Mucosa of descending colon (tissue), 3 donors: Measurements from ENCODE around the gene FNDC11. TPM values are rescaled to one million over a fixed set of nuclear protein-coding genes. Genes with fewer than 3 reads are reported as not detected.

Source experiments
- ATAC-seq: fragments of 200-7000 bp; cut with Tn5 transposase; one replicate; pipeline ENCODE4 v1.9.1; 2020; ENCODE audit warnings: mild to moderate bottlenecking, moderate library complexity
- DNase-seq, 3 donors: peaks; one replicate each; pipeline ENCODE4 v3.0.0-alpha.2; 2020
- H3K36me3 ChIP-seq: fragments of 200-600 bp; one replicate; pipeline ENCODE4 v1.8.0; 2021; ENCODE audit warnings: low read depth, mild to moderate bottlenecking
- H3K4me1 ChIP-seq: fragments of 200-600 bp; one replicate; pipeline ENCODE4 v1.8.0; 2021; ENCODE audit warnings: low read depth, mild to moderate bottlenecking
- H3K4me3 ChIP-seq: fragments of 200-600 bp; one replicate; pipeline ENCODE4 v1.8.0; 2021; ENCODE audit warnings: mild to moderate bottlenecking
- H3K9me3 ChIP-seq: fragments of 200-600 bp; one replicate; pipeline ENCODE4 v1.8.0; 2021; ENCODE audit warnings: mild to moderate bottlenecking
- intact Hi-C, 2 donors: fragments of 100-400 bp; cut with DNase I in 1 of 2; cut with micrococcal nuclease in 1 of 2; formaldehyde crosslinking; loops; one replicate each; pipeline versions ENCODE4 v1.11.0 to v1.11.1; 2022; cut with DNase I, micrococcal nuclease
- total RNA-seq, 3 donors: library from RNA; stranded (reverse); fragmentation: NEBNext Ultra II Directional in 2 of 3; extraction: Animal tissue kit (Norgen Biotek cat#: 25700) in 2 of 3; gene quantifications; one replicate each; pipeline versions ENCODE4 v1.2.1 to v1.2.4, GENCODE V29; 2021 to 2023
- TF ChIP-seq, protein P1 (sequence below): fragments of 200-600 bp; IDR thresholded peaks from one replicate; pipeline ENCODE4 v1.8.0; 2022; ENCODE audit warnings: antibody characterized with exemption, mild to moderate bottlenecking
- donor health status: DM: no; HTN: no; CAD: no; lungs with moderate emphysema.
- donor health status: DM: no; HTN: no; CAD: no.
- donor health status: DM: no; HTN: yes; CAD: no.

FNDC11 gene
- total RNA-seq, 3 donors from 2014 or later, result 0.19 to 0.25 TPM; not detected in 1

- DNase-seq, result no peak
- no peak overlapping the region for H3K4me3 ChIP-seq
- TF ChIP-seq, protein P1, sequence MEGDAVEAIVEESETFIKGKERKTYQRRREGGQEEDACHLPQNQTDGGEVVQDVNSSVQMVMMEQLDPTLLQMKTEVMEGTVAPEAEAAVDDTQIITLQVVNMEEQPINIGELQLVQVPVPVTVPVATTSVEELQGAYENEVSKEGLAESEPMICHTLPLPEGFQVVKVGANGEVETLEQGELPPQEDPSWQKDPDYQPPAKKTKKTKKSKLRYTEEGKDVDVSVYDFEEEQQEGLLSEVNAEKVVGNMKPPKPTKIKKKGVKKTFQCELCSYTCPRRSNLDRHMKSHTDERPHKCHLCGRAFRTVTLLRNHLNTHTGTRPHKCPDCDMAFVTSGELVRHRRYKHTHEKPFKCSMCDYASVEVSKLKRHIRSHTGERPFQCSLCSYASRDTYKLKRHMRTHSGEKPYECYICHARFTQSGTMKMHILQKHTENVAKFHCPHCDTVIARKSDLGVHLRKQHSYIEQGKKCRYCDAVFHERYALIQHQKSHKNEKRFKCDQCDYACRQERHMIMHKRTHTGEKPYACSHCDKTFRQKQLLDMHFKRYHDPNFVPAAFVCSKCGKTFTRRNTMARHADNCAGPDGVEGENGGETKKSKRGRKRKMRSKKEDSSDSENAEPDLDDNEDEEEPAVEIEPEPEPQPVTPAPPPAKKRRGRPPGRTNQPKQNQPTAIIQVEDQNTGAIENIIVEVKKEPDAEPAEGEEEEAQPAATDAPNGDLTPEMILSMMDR, result no peak
Observed at GRCh38 chr20:63574829-63575743, 21.1 kb downstream of the FNDC11 start.

GRCh38 chr20:63576311-63576710 is 22.4 kb downstream of the FNDC11 start:
- DNase-seq, result no peak
- TF ChIP-seq, protein P1, result no peak
- no peaks in the 10 kb centered on the region for H3K36me3 ChIP-seq
- ATAC-seq, result no peak
- no peaks in the 10 kb centered on the region for H3K9me3 ChIP-seq
- H3K4me3 ChIP-seq, result no peak overlapping the region
- H3K4me1 ChIP-seq, result peaks cover 15% of the 10 kb centered on the region
- intact Hi-C loops, result no loop called here

More at GRCh38 chr20:63574829-63575743, 21.1 kb downstream of the FNDC11 start:
- Histone ChIP-seq H3K4me1 (peaks cover 15% of the 10 kb centered on the region), H3K9me3 (no peaks in the 10 kb centered on the region), H3K36me3 (no peaks in the 10 kb centered on the region)
- no peak for ATAC-seq
- intact Hi-C loops, result no loop called here

DNA sequence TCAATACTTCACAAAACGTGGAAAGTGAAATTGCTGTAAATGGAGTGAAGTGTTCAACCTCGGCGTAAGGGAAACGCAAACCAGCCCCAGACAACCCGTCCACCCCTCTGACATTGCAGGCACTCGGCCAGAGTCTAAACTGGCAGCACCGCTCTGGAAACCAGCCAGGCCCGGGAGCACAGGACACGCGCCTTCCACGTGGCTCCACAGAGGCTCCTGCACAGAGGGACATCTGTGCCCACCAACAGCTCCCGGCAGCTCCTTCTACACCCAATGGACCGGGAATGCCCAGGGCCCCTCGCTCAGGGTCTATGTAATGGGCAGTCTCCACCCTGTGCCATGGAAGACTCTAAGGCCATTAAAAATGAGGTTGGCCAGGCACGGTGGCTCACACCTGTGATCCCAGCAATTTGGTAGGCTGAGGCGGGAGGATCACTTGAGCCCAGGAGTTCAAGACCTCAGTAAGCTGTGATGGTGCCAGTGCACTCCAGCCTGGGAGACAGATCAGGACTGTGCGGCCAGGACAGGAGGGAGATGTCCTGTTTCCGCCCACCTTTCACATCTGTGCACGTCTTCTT is 23.4 kb downstream of the FNDC11 start:
- ATAC-seq (no peak), DNase-seq (peak in 1 of 3 donors; percentile 63)
- peaks cover 15% of the 10 kb centered on the region for H3K4me1 ChIP-seq
- no peaks in the 10 kb centered on the region for H3K36me3 ChIP-seq
- no peaks in the 10 kb centered on the region for H3K9me3 ChIP-seq
- intact Hi-C loops, result no loop called here
- TF ChIP-seq, protein P1, result no peak
- H3K4me3 ChIP-seq, result no peak overlapping the region

DNA sequence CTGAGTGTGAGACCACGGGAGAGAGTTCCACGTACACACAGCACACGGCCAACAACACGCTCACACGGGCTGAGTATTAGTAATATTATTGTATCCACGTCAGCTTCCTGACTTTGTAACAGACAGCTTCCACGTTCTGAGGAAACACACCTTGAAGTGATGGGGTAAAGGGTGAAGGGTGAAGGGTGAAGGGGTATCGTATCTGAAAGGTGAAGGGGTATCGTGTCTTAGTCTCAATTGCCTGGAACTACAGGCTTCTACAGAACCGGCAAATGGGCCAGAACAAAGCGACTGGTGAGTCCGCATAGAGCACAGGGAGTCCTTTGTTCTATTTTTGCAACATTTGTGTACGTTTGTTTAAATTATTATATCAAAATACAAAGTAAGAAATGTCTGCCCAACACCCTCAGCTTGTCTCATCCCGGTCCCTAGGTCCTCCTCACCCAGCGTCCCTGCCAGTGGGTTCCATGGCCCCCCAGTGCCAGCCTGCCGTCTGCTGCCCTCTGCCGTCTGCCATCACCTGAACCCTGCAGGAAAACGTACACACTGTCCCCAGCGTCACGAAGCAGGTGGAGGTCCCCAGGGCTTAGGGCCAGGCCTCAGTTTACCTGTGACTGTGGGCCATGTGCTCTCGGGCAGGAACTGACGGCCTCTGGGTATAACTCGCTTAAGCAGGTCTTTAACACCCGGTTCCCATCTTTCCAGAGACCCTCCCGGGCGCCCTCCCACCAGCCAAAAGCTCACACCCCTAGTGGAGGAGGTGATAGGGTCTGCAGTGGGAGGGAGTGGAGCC is 24.5 kb downstream of the FNDC11 start:
- Histone ChIP-seq H3K9me3 (no peaks in the 10 kb centered on the region), H3K4me3 (no peak overlapping the region), H3K4me1 (peaks cover 10% of the 10 kb centered on the region), H3K36me3 (no peaks in the 10 kb centered on the region)
- ATAC-seq (no peak), DNase-seq (peak in 1 of 3 donors; percentile 56)
- intact Hi-C loops, result no loop called here
- TF ChIP-seq, protein P1, result no peak

GRCh38 chr20:63579017-63579694 is 25.2 kb downstream of the FNDC11 start:
- H3K36me3 ChIP-seq, result no peaks in the 10 kb centered on the region
- ATAC-seq (no peak), DNase-seq (no peak)
- H3K4me3 ChIP-seq, result no peak overlapping the region
- TF ChIP-seq, protein P1, result no peak
- no peaks in the 10 kb centered on the region for H3K9me3 ChIP-seq
- intact Hi-C loops, result no loop called here
- peaks cover 7% of the 10 kb centered on the region for H3K4me1 ChIP-seq
